ENCODE results near the gene ZNF521.

- TF ChIP-seq CTCF (conservative IDR thresholded peaks at IDR 0.05; ENCODE audit: low read depth, low read length) = no peak
- no peak for TF ChIP-seq EZH2phosphoT487 (IDR thresholded peaks at IDR 0.05; ENCODE audit: borderline replicate concordance, low read length)
Observed at GRCh38 chr18:25043104-25043503, 308.9 kb downstream of the ZNF521 start.
